HAP-1 (cell line): ENCODE results near the gene TAAR9.

ENCODE experiments used
- DNase-seq, 2 experiments: peaks; one replicate each; pipeline ENCODE4 v3.0.0-alpha.2; 2016 to 2020; ENCODE audit warnings: low spot score in 2 of 2
- H3K27me3 ChIP-seq: fragments of 250-450 bp; sonication (Bioruptor Pico); 2 replicates; pipeline ENCODE4 v1.5.1; 2020; ENCODE audit warnings: low read depth, mild to moderate bottlenecking, moderate library complexity
- H3K36me3 ChIP-seq: fragments of 250-450 bp; sonication (Bioruptor Pico); replicated peaks from 2 replicates; pipeline ENCODE4 v1.5.1; 2020; ENCODE audit warnings: mild to moderate bottlenecking
- H3K4me1 ChIP-seq: fragments of 250-450 bp; sonication (Bioruptor Pico); 2 replicates; pipeline ENCODE4 v1.5.1; 2020; ENCODE audit warnings: mild to moderate bottlenecking
- H3K4me3 ChIP-seq: fragments of 250-450 bp; sonication (Bioruptor Pico); 2 replicates; pipeline ENCODE4 v1.5.1; 2020; ENCODE audit warnings: mild to moderate bottlenecking, moderate library complexity
- H3K9me3 ChIP-seq: fragments of 250-450 bp; sonication (Bioruptor Pico); 2 replicates; pipeline ENCODE4 v1.5.1; 2020; ENCODE audit warnings: mild to moderate bottlenecking, moderate library complexity
- in situ Hi-C: fragments of 300-500 bp; cut with MboI; formaldehyde crosslinking; loops from 3 replicates; pipeline ENCODE4 v1.14.3; 2020; ENCODE audit warnings: low sequenced_read_pairs, inconsistent platforms, mixed read lengths

The TAAR9 gene

DNA sequence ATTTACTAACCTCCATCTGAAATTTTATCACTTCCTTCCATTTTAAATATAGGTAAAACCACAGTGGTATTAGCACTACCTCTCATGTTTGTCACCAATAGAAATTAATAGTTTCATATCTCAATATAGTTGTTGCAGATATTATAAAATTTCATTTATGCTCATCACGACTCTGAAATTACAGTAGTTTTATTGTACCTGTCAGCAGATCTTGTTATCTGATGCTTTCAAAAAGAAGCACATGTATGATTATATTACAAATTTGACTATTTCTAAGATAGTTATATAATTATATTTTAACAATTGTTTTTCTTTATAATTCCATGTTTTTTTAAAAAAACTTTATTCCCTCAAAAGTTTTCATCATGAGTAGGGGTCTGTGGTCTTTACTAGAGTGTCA lies 46.6 kb downstream of the TAAR9 start:
- Histone ChIP-seq H3K27me3 (peaks cover 9% of the 10 kb centered on the region), H3K9me3 (no peaks in the 10 kb centered on the region), H3K4me1 (no peaks in the 10 kb centered on the region), H3K36me3 (no peaks in the 10 kb centered on the region), H3K4me3 (no peak overlapping the region)
- no peak for DNase-seq
- in situ Hi-C loops: no loop called here

- H3K4me3 ChIP-seq: no peak overlapping the region
- H3K27me3 ChIP-seq: peaks cover 12% of the 10 kb centered on the region
- in situ Hi-C loops: no loop called here
- no peak for DNase-seq
- no peaks in the 10 kb centered on the region for H3K9me3 ChIP-seq
- H3K4me1 ChIP-seq: no peaks in the 10 kb centered on the region
- H3K36me3 ChIP-seq: no peaks in the 10 kb centered on the region
Measured at GRCh38 chr6:132587424-132587823, 49.3 kb downstream of the TAAR9 start.
